CD14-positive monocyte (primary cell): ENCODE measurements around the gene CDK6. TPM values are rescaled to one million over a fixed set of nuclear protein-coding genes. Genes with fewer than 3 reads are reported as not detected.

ENCODE experiments used
- DNase-seq, 3 donors: peaks; one replicate each; pipeline ENCODE4 v3.0.0-alpha.2; 2011 to 2022
- H2AFZ ChIP-seq: 2 replicates; pipeline ENCODE4 v1.6.0; 2012; ENCODE audit warnings: mild to moderate bottlenecking, low read depth, low read length, inconsistent platforms; ENCODE audit not compliant: insufficient read depth, poor library complexity, severe bottlenecking
- H3K27ac ChIP-seq, 2 donors: 1 replicate in 1 of 2; 2 replicates in 1 of 2; pipeline ENCODE4 v1.5.1; 2012 to 2013; ENCODE audit warnings: low read length in 2 of 2, control low read depth in 1 of 2, inconsistent platforms in 1 of 2, low read depth in 1 of 2, mild to moderate bottlenecking in 1 of 2
- H3K27me3 ChIP-seq, 2 donors: one replicate each; pipeline versions ENCODE4 v1.6.0 to v1.6.1; 2011 to 2013; ENCODE audit warnings: low read length in 2 of 2; ENCODE audit not compliant: control insufficient read depth in 2 of 2, insufficient read depth in 2 of 2
- H3K36me3 ChIP-seq, 2 donors: replicated peaks in 1 of 2; 1 replicate in 1 of 2; 2 replicates in 1 of 2; pipeline versions ENCODE4 v1.5.1 to v1.6.1; 2012 to 2013; ENCODE audit warnings: low read length in 2 of 2, control low read depth in 1 of 2, inconsistent platforms in 1 of 2, mild to moderate bottlenecking in 1 of 2; ENCODE audit not compliant: insufficient read depth in 2 of 2, control insufficient read depth in 1 of 2
- H3K4me1 ChIP-seq, 2 donors: 1 replicate in 1 of 2; 2 replicates in 1 of 2; pipeline versions ENCODE4 v1.5.1 to v1.6.1; 2012 to 2013; ENCODE audit warnings: low read length in 2 of 2, control low read depth in 1 of 2, inconsistent platforms in 1 of 2, mild to moderate bottlenecking in 1 of 2, moderate library complexity in 1 of 2; ENCODE audit not compliant: insufficient read depth in 2 of 2, control insufficient read depth in 1 of 2
- H3K4me2 ChIP-seq: replicated peaks from 2 replicates; pipeline ENCODE3; 2012; ENCODE audit warnings: low read length, moderate library complexity, mild to moderate bottlenecking; ENCODE audit not compliant: poor library complexity, severe bottlenecking; ENCODE audit errors: extremely low read depth
- H3K4me3 ChIP-seq, 3 experiments: fragments of 200-600 bp in 1 of 3; sonication (generic) in 1 of 3; replicated peaks in 1 of 3; 1 replicate in 2 of 3; 2 replicates in 1 of 3; pipeline ENCODE4 v1.5.1; 2011 to 2013; ENCODE audit warnings: low read length in 3 of 3, mild to moderate bottlenecking in 3 of 3, control low read depth in 2 of 3, low read depth in 2 of 3, inconsistent platforms in 1 of 3, moderate library complexity in 1 of 3
- H3K79me2 ChIP-seq: 2 replicates; pipeline ENCODE4 v1.6.0; 2012; ENCODE audit warnings: mild to moderate bottlenecking, control low read depth, inconsistent platforms, low read length, moderate library complexity; ENCODE audit not compliant: insufficient read depth
- H3K9ac ChIP-seq: 2 replicates; pipeline ENCODE4 v1.6.0; 2017; ENCODE audit warnings: low read length, mild to moderate bottlenecking; ENCODE audit not compliant: insufficient read depth, poor library complexity, severe bottlenecking
- H3K9me3 ChIP-seq, 2 donors: replicated peaks in 1 of 2; 1 replicate in 1 of 2; 2 replicates in 1 of 2; pipeline versions ENCODE4 v1.5.1 to v1.6.1; 2012 to 2013; ENCODE audit warnings: low read length in 2 of 2, control low read depth in 1 of 2; ENCODE audit not compliant: control insufficient read depth in 1 of 2, insufficient read depth in 1 of 2
- H4K20me1 ChIP-seq: 2 replicates; pipeline ENCODE4 v1.6.0; 2012; ENCODE audit warnings: mild to moderate bottlenecking, low read length, control low read depth, moderate library complexity; ENCODE audit not compliant: insufficient read depth
- H3K27ac Mint-ChIP-seq, 7 donors: one replicate each; pipeline ENCODE4 v1.8.0; 2020; ENCODE audit warnings: mild to moderate bottlenecking in 7 of 7, mixed read lengths in 7 of 7, moderate library complexity in 6 of 7, inconsistent platforms in 2 of 7
- H3K27me3 Mint-ChIP-seq, 3 donors: one replicate each; pipeline ENCODE4 v1.8.0; 2021 to 2022; ENCODE audit warnings: low read depth in 3 of 3, mild to moderate bottlenecking in 3 of 3, mixed read lengths in 3 of 3, moderate library complexity in 3 of 3, inconsistent platforms in 1 of 3
- H3K36me3 Mint-ChIP-seq, 2 donors: one replicate each; pipeline ENCODE4 v1.8.0; 2020; ENCODE audit warnings: mixed read lengths in 2 of 2, inconsistent platforms in 1 of 2, mild to moderate bottlenecking in 1 of 2
- H3K4me1 Mint-ChIP-seq: one replicate; pipeline ENCODE4 v1.8.0; 2020; ENCODE audit warnings: mild to moderate bottlenecking, mixed read lengths
- H3K4me3 Mint-ChIP-seq, 2 donors: one replicate each; pipeline ENCODE4 v1.8.0; 2020; ENCODE audit warnings: mild to moderate bottlenecking in 2 of 2, mixed read lengths in 2 of 2, moderate library complexity in 1 of 2
- H3K9me3 Mint-ChIP-seq, 7 donors: one replicate each; pipeline ENCODE4 v1.8.0; 2020 to 2022; ENCODE audit warnings: mixed read lengths in 7 of 7, mild to moderate bottlenecking in 6 of 7, moderate library complexity in 6 of 7, inconsistent platforms in 2 of 7
- WGBS: methylation state at CpG from one replicate; pipeline ENCODE4 v1.1.5; 2013; ENCODE audit warnings: missing lambda C conversion rate; ENCODE audit not compliant: insufficient coverage; 5-methylcytosine and 5-hydroxymethylcytosine counted together
- intact Hi-C, 2 donors: fragments of 100-400 bp; cut with micrococcal nuclease; formaldehyde crosslinking; loops; one replicate each; pipeline versions ENCODE4 v1.15.0 to v1.15.1; 2023
- polyA plus RNA-seq, 3 donors: library from polyadenylated mRNA; depleted of rRNA in 1 of 3; unstranded in 2 of 3; stranded (reverse) in 1 of 3; fragments of 300-500 nt in 2 of 3; fragments of >200 nt in 1 of 3; fragmentation: Illumina TruSeq in 2 of 3; gene quantifications; 1 replicate in 2 of 3; 2 replicates in 1 of 3; pipeline ENCODE4 v1.2.3, GENCODE V29; 2012 to 2021
- TF ChIP-seq, protein P1 (sequence below): fragments of 200-600 bp; IDR thresholded peaks from one replicate; pipeline ENCODE4 v1.8.0; 2022; ENCODE audit warnings: antibody characterized with exemption, mild to moderate bottlenecking

The CDK6 gene
- polyA plus RNA-seq, 3 donors, result 3.4 to 4.3 (median 3.8) TPM

GRCh38 chr7:92833766-92834506 lies 2.4 kb downstream of the CDK6 start:
- Histone ChIP-seq H3K9ac (peak overlapping the region; percentile 72), H3K79me2 (peaks cover 56% of the 10 kb centered on the region), H3K4me1 (peaks cover 39 to 50% of the 10 kb centered on the region in 2 donors), H3K36me3 (no peaks in the 10 kb centered on the region), H4K20me1 (no peaks in the 10 kb centered on the region), H3K27me3 (peaks cover 4 to 7% of the 10 kb centered on the region in 2 donors), H3K4me2 (peak overlapping the region; percentile 97), H2AFZ (peak overlapping the region; percentile 90), H3K4me3 (peak overlapping the region; percentile 88 to 94 (median 94)), H3K27ac (peak overlapping the region; percentile 68 to 73), H3K9me3 (no peaks in the 10 kb centered on the region)
- TF ChIP-seq, protein P1, sequence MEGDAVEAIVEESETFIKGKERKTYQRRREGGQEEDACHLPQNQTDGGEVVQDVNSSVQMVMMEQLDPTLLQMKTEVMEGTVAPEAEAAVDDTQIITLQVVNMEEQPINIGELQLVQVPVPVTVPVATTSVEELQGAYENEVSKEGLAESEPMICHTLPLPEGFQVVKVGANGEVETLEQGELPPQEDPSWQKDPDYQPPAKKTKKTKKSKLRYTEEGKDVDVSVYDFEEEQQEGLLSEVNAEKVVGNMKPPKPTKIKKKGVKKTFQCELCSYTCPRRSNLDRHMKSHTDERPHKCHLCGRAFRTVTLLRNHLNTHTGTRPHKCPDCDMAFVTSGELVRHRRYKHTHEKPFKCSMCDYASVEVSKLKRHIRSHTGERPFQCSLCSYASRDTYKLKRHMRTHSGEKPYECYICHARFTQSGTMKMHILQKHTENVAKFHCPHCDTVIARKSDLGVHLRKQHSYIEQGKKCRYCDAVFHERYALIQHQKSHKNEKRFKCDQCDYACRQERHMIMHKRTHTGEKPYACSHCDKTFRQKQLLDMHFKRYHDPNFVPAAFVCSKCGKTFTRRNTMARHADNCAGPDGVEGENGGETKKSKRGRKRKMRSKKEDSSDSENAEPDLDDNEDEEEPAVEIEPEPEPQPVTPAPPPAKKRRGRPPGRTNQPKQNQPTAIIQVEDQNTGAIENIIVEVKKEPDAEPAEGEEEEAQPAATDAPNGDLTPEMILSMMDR, result no peak
- H3K27ac Mint-ChIP-seq, result peak overlapping the region; percentile 85 to 96 (median 93)
- peaks cover 31% of the 10 kb centered on the region for H3K4me1 Mint-ChIP-seq
- peaks cover 0 to 6% (median 0%) of the 10 kb centered on the region in 7 donors for H3K9me3 Mint-ChIP-seq
- peak overlapping the region; percentile 100 for H3K4me3 Mint-ChIP-seq
- peak; percentile 68 to 73 (median 71) for DNase-seq
- peaks cover 6 to 10% (median 8%) of the 10 kb centered on the region in 3 donors for H3K27me3 Mint-ChIP-seq
- WGBS, result 0% methylated on average over 45 of the region's 54 CpGs
- intact Hi-C loops, result loop anchor here (5.0 kb wide), 4 partner anchors 117 to 212 kb away; no protein-coding TSS in a partner anchor
- H3K36me3 Mint-ChIP-seq, result no peaks in the 10 kb centered on the region

- peaks cover 0 to 6% (median 0%) of the 10 kb centered on the region in 7 donors for H3K9me3 Mint-ChIP-seq
- peak overlapping the region; percentile 90 for H2AFZ ChIP-seq
- peak overlapping the region; percentile 72 for H3K9ac ChIP-seq
- peak overlapping the region; percentile 100 for H3K4me3 Mint-ChIP-seq
- no peaks in the 10 kb centered on the region for H4K20me1 ChIP-seq
- TF ChIP-seq, protein P1, result peak; percentile 82
- no peaks in the 10 kb centered on the region for H3K36me3 Mint-ChIP-seq
- peak overlapping the region; percentile 88 to 94 (median 94) for H3K4me3 ChIP-seq
- peak overlapping the region; percentile 68 to 73 for H3K27ac ChIP-seq
- peaks cover 39 to 50% of the 10 kb centered on the region in 2 donors for H3K4me1 ChIP-seq
- no peaks in the 10 kb centered on the region for H3K9me3 ChIP-seq
- peaks cover 6 to 10% (median 8%) of the 10 kb centered on the region in 3 donors for H3K27me3 Mint-ChIP-seq
- H3K79me2 ChIP-seq, result peaks cover 64% of the 10 kb centered on the region
- peak overlapping the region; percentile 97 for H3K4me2 ChIP-seq
- H3K27ac Mint-ChIP-seq, result peak overlapping the region; percentile 85 to 96 (median 93)
- no peaks in the 10 kb centered on the region for H3K36me3 ChIP-seq
- peaks cover 4 to 7% of the 10 kb centered on the region in 2 donors for H3K27me3 ChIP-seq
- intact Hi-C loops, result loop anchor here (5.0 kb wide), 4 partner anchors 116 to 211 kb away; no protein-coding TSS in a partner anchor
- H3K4me1 Mint-ChIP-seq, result peaks cover 32% of the 10 kb centered on the region
- WGBS, result under 1% methylated on average over 77 of the region's 83 CpGs
- peak; percentile 68 to 80 (median 71) for DNase-seq
These were observed 3.2 kb downstream of the CDK6 start for GRCh38 chr7:92833024-92833765.
